ENCODE results near the gene NPIPB2.

DNA sequence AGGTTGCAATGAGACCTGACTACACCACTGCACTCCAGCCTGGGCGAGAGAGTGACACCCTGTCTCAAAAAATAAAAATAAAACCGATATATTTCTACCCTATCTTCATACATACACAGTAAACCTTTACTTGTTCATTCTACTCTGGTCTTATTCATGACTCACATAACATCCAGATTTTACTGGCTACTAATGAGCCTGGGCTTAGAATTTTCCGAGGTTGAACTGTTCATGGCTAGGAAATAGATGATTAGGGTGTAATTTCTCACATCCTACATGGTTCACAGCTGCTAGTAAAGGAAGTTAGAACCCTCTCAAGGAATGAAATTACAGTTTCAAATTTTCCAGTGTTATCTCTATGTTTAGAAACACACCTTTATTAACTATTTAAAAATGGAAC lies 40.8 kb downstream of the NPIPB2 start:
- TF ChIP-seq CTCF (IDR thresholded peaks at IDR 0.05) (no peak), POLR2A (IDR thresholded peaks at IDR 0.05) (no peak)

Measured in Peyer's patch (tissue), 4 donors.